Measurements from ENCODE around the gene FAXDC2.

Gene FAXDC2

DNA sequence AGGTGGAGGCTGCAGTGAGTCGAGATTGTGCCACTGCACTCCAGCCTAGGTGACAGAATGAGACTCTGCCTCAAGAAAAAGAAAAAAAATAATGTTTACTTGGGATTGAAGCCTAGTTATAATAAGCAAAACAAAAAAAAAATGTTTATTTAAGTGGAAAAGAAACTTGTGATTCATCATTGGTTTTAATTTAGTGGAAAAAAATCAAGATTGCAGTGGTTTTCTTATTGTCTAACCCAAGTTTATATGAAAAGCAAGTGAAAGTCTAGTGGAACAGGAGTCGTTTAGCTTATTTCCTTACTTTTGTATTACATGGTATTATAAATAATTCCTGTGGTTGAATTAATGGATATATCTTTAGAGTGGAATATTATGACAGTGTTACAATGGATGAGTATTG, 16.4 kb upstream of the FAXDC2 start:
- no peak overlapping the region for H3K27ac ChIP-seq (replicated peaks)
- H3K27me3 ChIP-seq (ENCODE audit: insufficient read depth, poor library complexity, severe bottlenecking) = no peaks in the 10 kb centered on the region
- no peak for TF ChIP-seq POLR2AphosphoS5 (IDR thresholded peaks at IDR 0.05; ENCODE audit: low read depth)
- TF ChIP-seq, protein P1, sequence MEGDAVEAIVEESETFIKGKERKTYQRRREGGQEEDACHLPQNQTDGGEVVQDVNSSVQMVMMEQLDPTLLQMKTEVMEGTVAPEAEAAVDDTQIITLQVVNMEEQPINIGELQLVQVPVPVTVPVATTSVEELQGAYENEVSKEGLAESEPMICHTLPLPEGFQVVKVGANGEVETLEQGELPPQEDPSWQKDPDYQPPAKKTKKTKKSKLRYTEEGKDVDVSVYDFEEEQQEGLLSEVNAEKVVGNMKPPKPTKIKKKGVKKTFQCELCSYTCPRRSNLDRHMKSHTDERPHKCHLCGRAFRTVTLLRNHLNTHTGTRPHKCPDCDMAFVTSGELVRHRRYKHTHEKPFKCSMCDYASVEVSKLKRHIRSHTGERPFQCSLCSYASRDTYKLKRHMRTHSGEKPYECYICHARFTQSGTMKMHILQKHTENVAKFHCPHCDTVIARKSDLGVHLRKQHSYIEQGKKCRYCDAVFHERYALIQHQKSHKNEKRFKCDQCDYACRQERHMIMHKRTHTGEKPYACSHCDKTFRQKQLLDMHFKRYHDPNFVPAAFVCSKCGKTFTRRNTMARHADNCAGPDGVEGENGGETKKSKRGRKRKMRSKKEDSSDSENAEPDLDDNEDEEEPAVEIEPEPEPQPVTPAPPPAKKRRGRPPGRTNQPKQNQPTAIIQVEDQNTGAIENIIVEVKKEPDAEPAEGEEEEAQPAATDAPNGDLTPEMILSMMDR (IDR thresholded peaks at IDR 0.05; ENCODE audit: insufficient read depth, low read length) = no peak
- TF ChIP-seq GABPA (IDR thresholded peaks at IDR 0.05; ENCODE audit: low read depth) = no peak
- TF ChIP-seq REST (IDR thresholded peaks at IDR 0.05; ENCODE audit: insufficient replicate concordance, low read depth) = no peak
- no peak for TF ChIP-seq SPI1 (IDR thresholded peaks at IDR 0.05; ENCODE audit: borderline replicate concordance, low read depth)
- DNase-seq (ENCODE audit: low read depth in 1 of 2, low spot score in 1 of 2) = no peak
- H3K4me3 ChIP-seq (replicated peaks; ENCODE audit: insufficient read depth, low read length) = no peak overlapping the region

DNA sequence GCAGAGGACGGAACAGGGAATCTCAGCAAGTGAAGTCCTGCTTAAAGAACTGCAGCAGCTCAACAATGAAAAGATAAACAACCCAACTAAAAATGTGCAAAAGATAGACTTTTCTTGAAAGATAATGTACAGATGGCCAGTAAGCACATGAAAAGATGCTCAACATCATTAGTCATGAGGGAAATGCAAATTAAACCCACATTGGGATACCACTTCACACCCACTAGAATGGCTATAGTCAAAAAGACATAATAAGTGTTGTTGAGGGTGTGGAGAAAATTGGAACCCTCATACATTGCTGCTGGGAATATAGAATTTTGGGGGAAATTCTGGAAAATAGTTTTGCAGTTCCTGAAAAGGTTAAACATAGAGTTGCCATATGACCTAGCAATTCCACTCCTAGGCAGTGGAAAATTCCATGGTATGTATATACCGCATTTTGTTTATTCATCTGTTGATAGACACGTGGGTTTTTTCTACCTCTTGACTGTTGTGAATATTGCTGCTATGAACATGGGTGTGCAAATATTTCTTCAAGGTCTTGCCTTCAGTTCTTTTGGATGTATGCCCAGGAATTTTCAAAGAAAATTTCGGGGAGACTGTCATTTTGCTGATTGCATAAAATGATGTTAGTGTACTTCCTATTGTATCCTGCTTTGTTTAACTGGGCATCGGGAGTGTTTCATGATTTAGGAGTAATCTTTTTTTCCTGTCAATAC, 15.2 kb upstream of the FAXDC2 start:
- no peaks in the 10 kb centered on the region for H3K27me3 ChIP-seq (ENCODE audit: insufficient read depth, poor library complexity, severe bottlenecking)
- H3K4me3 ChIP-seq (replicated peaks; ENCODE audit: insufficient read depth, low read length) = no peak overlapping the region
- TF ChIP-seq SPI1 (IDR thresholded peaks at IDR 0.05; ENCODE audit: borderline replicate concordance, low read depth) = no peak
- no peak for TF ChIP-seq REST (IDR thresholded peaks at IDR 0.05; ENCODE audit: insufficient replicate concordance, low read depth)
- DNase-seq (ENCODE audit: low read depth in 1 of 2, low spot score in 1 of 2) = no peak
- H3K27ac ChIP-seq (replicated peaks) = no peak overlapping the region

DNA sequence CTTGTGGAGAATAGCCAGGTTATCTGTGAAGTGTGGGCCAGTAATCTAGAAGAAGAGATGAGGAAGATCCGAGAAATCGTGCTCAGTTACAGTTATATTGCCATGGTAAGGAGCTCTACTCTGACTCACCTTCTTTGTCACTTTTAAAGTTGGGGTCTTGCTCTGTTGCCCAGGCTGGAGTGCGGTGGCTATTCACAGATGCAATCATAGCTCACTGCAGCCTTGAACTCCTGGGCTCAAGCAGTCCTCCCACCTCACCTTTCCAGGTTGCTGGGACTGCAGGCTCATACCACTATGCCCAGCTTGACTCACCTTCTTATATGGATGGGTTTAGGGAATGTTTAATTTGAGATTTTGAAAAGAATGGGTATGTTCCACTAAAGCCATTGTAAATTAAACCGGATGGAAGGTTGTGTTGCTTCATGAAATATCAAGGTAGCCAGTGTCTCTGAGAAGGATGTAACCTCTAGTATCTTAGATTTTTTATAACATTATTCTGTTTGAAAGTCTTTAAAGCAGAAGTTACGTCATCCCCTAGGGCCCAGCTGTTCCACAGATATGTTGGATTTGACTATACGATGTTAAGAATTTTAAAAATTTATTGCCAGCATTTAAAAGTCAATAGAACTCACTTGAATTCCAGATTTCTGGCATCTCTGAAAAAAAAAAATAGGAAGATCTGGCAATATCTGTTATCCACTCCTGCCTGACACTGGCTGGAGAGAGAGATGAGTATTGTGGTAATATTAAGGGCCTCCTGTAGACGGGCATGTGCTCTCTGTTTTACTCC, 13.1 kb upstream of the FAXDC2 start:
- no peak for DNase-seq (ENCODE audit: low read depth in 1 of 2, low spot score in 1 of 2)
- no peak overlapping the region for H3K27ac ChIP-seq (replicated peaks)

More for the DNA sequence above, 13.1 kb upstream of the FAXDC2 start:
- TF ChIP-seq SPI1 (IDR thresholded peaks at IDR 0.05; ENCODE audit: borderline replicate concordance, low read depth) (no peak), POLR2AphosphoS5 (IDR thresholded peaks at IDR 0.05; ENCODE audit: low read depth) (no peak), REST (IDR thresholded peaks at IDR 0.05; ENCODE audit: insufficient replicate concordance, low read depth) (no peak), GABPA (IDR thresholded peaks at IDR 0.05; ENCODE audit: low read depth) (no peak)
- TF ChIP-seq, protein P1 (IDR thresholded peaks at IDR 0.05; ENCODE audit: insufficient read depth, low read length) = no peak
- Histone ChIP-seq H3K4me3 (replicated peaks; ENCODE audit: insufficient read depth, low read length) (no peak overlapping the region), H3K27me3 (ENCODE audit: insufficient read depth, poor library complexity, severe bottlenecking) (no peaks in the 10 kb centered on the region)

Measured in HL-60 (cell line).